GM12873 (cell line): ENCODE measurements around the gene FNBP1.

Experiments used
- CTCF ChIP-seq: IDR thresholded peaks from 2 replicates; pipeline ENCODE4 v1.5.1; 2012; ENCODE audit warnings: low read depth, mild to moderate bottlenecking, moderate library complexity, low read length, control low read depth; ENCODE audit not compliant: insufficient read depth; ENCODE audit errors: missing control alignments

The FNBP1 gene

GRCh38 chr9:129864991-129865647, 177.9 kb downstream of the FNBP1 start:
- no peak for TF ChIP-seq CTCF

DNA sequence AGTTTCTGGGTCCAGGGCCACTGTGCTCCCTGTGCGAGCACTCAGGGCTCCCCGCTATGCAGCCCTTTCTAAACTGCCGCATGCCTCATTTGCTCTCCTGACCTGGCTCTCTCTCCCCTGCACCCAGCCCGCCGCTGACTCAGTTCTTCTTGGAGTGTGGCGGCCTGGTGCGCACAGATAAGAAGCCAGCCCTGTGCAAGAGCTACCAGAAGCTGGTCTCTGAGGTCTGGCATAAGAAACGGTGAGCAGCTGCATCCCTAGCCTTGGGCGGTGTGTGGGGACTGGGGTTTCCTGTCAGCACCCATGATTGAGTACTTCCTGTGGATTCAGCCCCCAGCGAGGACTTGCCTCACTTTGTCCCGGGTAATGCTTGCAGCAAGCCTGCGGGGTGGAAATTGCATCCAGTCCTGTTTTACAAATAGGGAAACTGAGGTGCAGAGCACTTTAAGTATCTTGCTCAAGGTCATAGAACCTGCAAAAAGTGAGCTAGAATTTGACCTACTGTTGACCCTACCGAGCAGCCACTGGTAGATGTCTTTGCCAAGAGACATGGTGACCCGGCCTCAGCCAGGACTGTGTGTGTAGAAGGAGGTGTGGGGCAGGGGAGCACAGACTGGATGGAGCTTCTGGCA, 179.8 kb downstream of the FNBP1 start:
- no peak for TF ChIP-seq CTCF

GRCh38 chr9:129861447-129861827, 181.6 kb downstream of the FNBP1 start:
- TF ChIP-seq CTCF, result no peak

- TF ChIP-seq CTCF, result no peak
These were observed 182.1 kb downstream of the FNBP1 start for GRCh38 chr9:129860653-129861446.

DNA sequence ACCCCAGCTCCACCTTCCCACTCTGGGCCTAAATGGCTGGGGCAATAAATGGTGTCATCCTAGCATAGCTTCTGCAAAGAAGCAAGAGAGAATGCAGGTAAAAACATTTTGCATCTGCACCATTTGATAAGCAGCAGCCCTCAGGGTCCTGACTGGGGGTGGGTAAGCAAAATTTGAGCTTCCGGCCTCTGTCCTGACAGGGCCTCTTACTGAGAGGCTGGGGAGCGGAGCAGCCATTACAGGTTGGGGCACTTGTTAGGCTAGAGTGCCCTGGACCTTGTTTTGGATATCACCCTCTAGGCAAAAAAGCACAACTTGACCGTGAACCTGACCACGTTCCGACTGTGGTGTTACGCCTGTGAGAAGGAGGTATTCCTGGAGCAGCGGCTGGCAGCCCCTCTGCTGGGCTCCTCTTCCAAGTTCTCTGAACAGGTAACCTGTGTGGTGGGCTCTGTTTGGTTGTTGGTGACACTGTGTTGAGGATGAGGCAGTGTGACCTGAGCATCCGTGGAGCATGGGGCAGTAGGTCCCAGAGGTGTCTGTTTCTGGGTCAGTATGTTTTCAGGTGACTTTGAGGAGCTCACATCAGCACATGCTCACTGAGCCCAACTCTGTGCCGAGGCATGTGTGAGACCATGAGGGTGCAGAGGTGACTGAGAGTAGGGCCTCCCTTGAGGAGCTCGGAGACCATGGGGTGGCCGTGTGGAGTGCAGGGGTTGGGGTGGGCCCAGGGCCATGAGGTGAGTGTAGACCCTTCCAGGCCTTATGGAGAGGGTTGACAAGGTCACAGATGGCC, 184.6 kb downstream of the FNBP1 start:
- no peak for TF ChIP-seq CTCF

- no peak for TF ChIP-seq CTCF
These were observed 185.8 kb downstream of the FNBP1 start for GRCh38 chr9:129857207-129857606.
